HEK293 (cell line): Measurements from ENCODE around the gene EPB41L2.

Source experiments
- GFI1B ChIP-seq: fragments of 450-650 bp; formaldehyde crosslinking; IDR thresholded peaks from 2 replicates; pipeline ENCODE4 v1.5.1; 2016; ENCODE audit warnings: missing biosample characterization, missing genetic modification characterization
- GLIS1 ChIP-seq: fragments of 450-650 bp; formaldehyde crosslinking; IDR thresholded peaks from 2 replicates; pipeline ENCODE4 v1.5.1; 2016; ENCODE audit warnings: missing biosample characterization, missing genetic modification characterization
- GLIS2 ChIP-seq: fragments of 450-650 bp; formaldehyde crosslinking; IDR thresholded peaks from 2 replicates; pipeline ENCODE4 v1.5.1; 2016; ENCODE audit warnings: missing biosample characterization, missing genetic modification characterization
- IKZF3 ChIP-seq: fragments of 450-650 bp; IDR thresholded peaks from 2 replicates; pipeline ENCODE4 v1.5.0; 2018; ENCODE audit warnings: missing biosample characterization, mild to moderate bottlenecking, missing genetic modification characterization, moderate library complexity
- KLF16 ChIP-seq: fragments of 450-650 bp; formaldehyde crosslinking; IDR thresholded peaks from 2 replicates; pipeline ENCODE4 v1.5.1; 2017; ENCODE audit warnings: missing biosample characterization, missing genetic modification characterization
- KLF8 ChIP-seq: fragments of 450-650 bp; formaldehyde crosslinking; IDR thresholded peaks from 2 replicates; pipeline ENCODE4 v1.5.1; 2016; ENCODE audit warnings: missing biosample characterization, missing genetic modification characterization
- KLF9 ChIP-seq: fragments of 450-650 bp; formaldehyde crosslinking; IDR thresholded peaks from 2 replicates; pipeline ENCODE4 v1.5.1; 2016; ENCODE audit warnings: missing biosample characterization, missing genetic modification characterization, low read depth
- SCRT2 ChIP-seq: fragments of 450-650 bp; formaldehyde crosslinking; IDR thresholded peaks from 2 replicates; pipeline ENCODE4 v1.5.1; 2016; ENCODE audit warnings: missing biosample characterization, missing genetic modification characterization
- SP3 ChIP-seq: fragments of 450-650 bp; formaldehyde crosslinking; IDR thresholded peaks from 2 replicates; pipeline ENCODE4 v1.5.1; 2016; ENCODE audit warnings: missing biosample characterization, missing genetic modification characterization
- ZBTB21 ChIP-seq: fragments of 450-650 bp; formaldehyde crosslinking; IDR thresholded peaks from 2 replicates; pipeline ENCODE4 v1.5.1; 2017; ENCODE audit warnings: missing biosample characterization, missing genetic modification characterization
- ZFP37 ChIP-seq: fragments of 450-650 bp; formaldehyde crosslinking; IDR thresholded peaks from 2 replicates; pipeline ENCODE4 v1.5.1; 2016; ENCODE audit warnings: missing biosample characterization, missing genetic modification characterization
- ZNF10 ChIP-seq: fragments of 450-650 bp; formaldehyde crosslinking; IDR thresholded peaks from 2 replicates; pipeline ENCODE4 v1.5.1; 2017; ENCODE audit warnings: missing biosample characterization, missing genetic modification characterization
- ZNF138 ChIP-seq: fragments of 450-650 bp; formaldehyde crosslinking; IDR thresholded peaks from 2 replicates; pipeline ENCODE4 v1.5.1; 2016; ENCODE audit warnings: missing biosample characterization, missing genetic modification characterization, borderline replicate concordance
- ZNF146 ChIP-seq: fragments of 450-650 bp; formaldehyde crosslinking; IDR thresholded peaks from 2 replicates; pipeline ENCODE4 v1.5.1; 2016; ENCODE audit warnings: missing biosample characterization, missing genetic modification characterization
- ZNF175 ChIP-seq: fragments of 450-650 bp; formaldehyde crosslinking; IDR thresholded peaks from 2 replicates; pipeline ENCODE4 v1.5.1; 2016; ENCODE audit warnings: missing biosample characterization, missing genetic modification characterization
- ZNF223 ChIP-seq: fragments of 450-650 bp; formaldehyde crosslinking; IDR thresholded peaks from 2 replicates; pipeline ENCODE4 v1.5.1; 2016; ENCODE audit warnings: missing biosample characterization, missing genetic modification characterization
- ZNF302 ChIP-seq: fragments of 450-650 bp; formaldehyde crosslinking; IDR thresholded peaks from 2 replicates; pipeline ENCODE4 v1.5.1; 2016; ENCODE audit warnings: missing biosample characterization, missing genetic modification characterization, low read depth
- ZNF37A ChIP-seq: fragments of 450-650 bp; IDR thresholded peaks from 2 replicates; pipeline ENCODE4 v1.5.1; 2018; ENCODE audit warnings: missing biosample characterization, missing genetic modification characterization
- ZNF529 ChIP-seq: fragments of 450-650 bp; formaldehyde crosslinking; IDR thresholded peaks from 2 replicates; pipeline ENCODE4 v1.5.1; 2017; ENCODE audit warnings: missing genetic modification characterization, missing biosample characterization; ENCODE audit not compliant: insufficient replicate concordance
- ZNF544 ChIP-seq: fragments of 450-650 bp; formaldehyde crosslinking; IDR thresholded peaks from 2 replicates; pipeline ENCODE4 v1.5.0; 2017; ENCODE audit warnings: missing biosample characterization, missing genetic modification characterization
- ZNF561 ChIP-seq: fragments of 450-650 bp; IDR thresholded peaks from 2 replicates; pipeline ENCODE4 v1.5.1; 2018; ENCODE audit warnings: missing biosample characterization, missing genetic modification characterization, borderline replicate concordance
- ZNF571 ChIP-seq: fragments of 450-650 bp; formaldehyde crosslinking; IDR thresholded peaks from 2 replicates; pipeline ENCODE4 v1.5.0; 2017; ENCODE audit warnings: missing biosample characterization, missing genetic modification characterization
- ZNF701 ChIP-seq: fragments of 450-650 bp; formaldehyde crosslinking; IDR thresholded peaks from 2 replicates; pipeline ENCODE4 v1.5.1; 2016; ENCODE audit warnings: missing biosample characterization, missing genetic modification characterization
- ZNF76 ChIP-seq: fragments of 450-650 bp; formaldehyde crosslinking; IDR thresholded peaks from 2 replicates; pipeline ENCODE4; 2016; ENCODE audit warnings: low read depth, missing biosample characterization, missing genetic modification characterization, borderline replicate concordance
- TF ChIP-seq, protein P1 (sequence below): fragments of 450-650 bp; formaldehyde crosslinking; IDR thresholded peaks from 2 replicates; pipeline ENCODE4 v1.5.1; 2016; ENCODE audit warnings: missing biosample characterization, missing genetic modification characterization, borderline replicate concordance
- TF ChIP-seq, protein P2 (sequence below): fragments of 450-650 bp; formaldehyde crosslinking; optimal IDR thresholded peaks from 2 replicates; pipeline ENCODE3; 2016; ENCODE audit warnings: missing biosample characterization, mild to moderate bottlenecking, missing genetic modification characterization
- TF ChIP-seq, protein P3 (sequence below): fragments of 450-650 bp; formaldehyde crosslinking; IDR thresholded peaks from 2 replicates; pipeline ENCODE4 v1.5.1; 2017; ENCODE audit warnings: missing biosample characterization, missing genetic modification characterization
- TF ChIP-seq, protein P4 (sequence below): fragments of 450-650 bp; IDR thresholded peaks from 2 replicates; pipeline ENCODE4 v1.5.1; 2018; ENCODE audit warnings: missing biosample characterization, mild to moderate bottlenecking, missing genetic modification characterization
- TF ChIP-seq, protein P5 (sequence below): fragments of 450-650 bp; formaldehyde crosslinking; IDR thresholded peaks from 2 replicates; pipeline ENCODE4 v1.5.1; 2016; ENCODE audit warnings: missing biosample characterization, missing genetic modification characterization

EPB41L2 gene

DNA sequence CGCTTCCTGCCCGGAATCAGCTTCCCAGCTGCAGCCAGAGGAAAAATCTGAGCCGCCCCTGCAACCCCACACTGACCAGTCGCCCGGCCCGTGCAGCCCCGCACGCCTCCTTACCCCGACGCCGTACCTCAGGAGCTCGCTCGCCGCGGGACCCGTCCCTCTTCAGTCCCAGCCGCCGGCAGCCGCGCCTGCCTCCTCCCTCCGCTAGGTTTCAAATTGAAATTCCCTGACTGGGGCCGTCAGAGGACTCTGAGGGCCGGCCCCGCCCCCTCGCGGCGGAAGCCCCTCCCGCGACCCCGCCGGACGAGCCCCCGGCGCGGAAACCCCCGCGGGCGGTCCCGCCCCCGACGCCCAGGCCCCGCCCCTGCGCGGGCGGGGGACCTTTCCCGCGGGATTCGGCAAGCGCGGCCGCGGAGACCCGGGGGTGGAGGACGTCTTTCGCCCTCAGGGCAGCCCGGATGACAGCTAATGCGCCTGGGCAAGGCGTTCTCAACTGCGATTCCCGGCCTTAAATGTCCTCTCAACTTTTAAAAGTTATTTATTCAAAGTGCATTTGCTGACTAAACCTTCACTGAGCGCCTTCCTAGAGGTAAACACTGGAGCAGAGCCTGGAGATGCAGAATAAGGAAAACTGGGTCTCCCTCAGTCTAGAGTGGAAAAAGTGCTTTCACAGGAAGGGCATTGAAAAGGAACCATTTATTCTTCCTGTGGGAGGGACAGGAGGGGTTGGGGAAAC lies at the start of gene EPB41L2 (continued):
- TF ChIP-seq ZNF529: no peak
- TF ChIP-seq GFI1B (tag by site-specific recombination): no peak
- TF ChIP-seq GLIS2 (tag by site-specific recombination): peak; percentile 59
- TF ChIP-seq KLF9 (tag by site-specific recombination): peak; percentile 72
- TF ChIP-seq, protein P1, sequence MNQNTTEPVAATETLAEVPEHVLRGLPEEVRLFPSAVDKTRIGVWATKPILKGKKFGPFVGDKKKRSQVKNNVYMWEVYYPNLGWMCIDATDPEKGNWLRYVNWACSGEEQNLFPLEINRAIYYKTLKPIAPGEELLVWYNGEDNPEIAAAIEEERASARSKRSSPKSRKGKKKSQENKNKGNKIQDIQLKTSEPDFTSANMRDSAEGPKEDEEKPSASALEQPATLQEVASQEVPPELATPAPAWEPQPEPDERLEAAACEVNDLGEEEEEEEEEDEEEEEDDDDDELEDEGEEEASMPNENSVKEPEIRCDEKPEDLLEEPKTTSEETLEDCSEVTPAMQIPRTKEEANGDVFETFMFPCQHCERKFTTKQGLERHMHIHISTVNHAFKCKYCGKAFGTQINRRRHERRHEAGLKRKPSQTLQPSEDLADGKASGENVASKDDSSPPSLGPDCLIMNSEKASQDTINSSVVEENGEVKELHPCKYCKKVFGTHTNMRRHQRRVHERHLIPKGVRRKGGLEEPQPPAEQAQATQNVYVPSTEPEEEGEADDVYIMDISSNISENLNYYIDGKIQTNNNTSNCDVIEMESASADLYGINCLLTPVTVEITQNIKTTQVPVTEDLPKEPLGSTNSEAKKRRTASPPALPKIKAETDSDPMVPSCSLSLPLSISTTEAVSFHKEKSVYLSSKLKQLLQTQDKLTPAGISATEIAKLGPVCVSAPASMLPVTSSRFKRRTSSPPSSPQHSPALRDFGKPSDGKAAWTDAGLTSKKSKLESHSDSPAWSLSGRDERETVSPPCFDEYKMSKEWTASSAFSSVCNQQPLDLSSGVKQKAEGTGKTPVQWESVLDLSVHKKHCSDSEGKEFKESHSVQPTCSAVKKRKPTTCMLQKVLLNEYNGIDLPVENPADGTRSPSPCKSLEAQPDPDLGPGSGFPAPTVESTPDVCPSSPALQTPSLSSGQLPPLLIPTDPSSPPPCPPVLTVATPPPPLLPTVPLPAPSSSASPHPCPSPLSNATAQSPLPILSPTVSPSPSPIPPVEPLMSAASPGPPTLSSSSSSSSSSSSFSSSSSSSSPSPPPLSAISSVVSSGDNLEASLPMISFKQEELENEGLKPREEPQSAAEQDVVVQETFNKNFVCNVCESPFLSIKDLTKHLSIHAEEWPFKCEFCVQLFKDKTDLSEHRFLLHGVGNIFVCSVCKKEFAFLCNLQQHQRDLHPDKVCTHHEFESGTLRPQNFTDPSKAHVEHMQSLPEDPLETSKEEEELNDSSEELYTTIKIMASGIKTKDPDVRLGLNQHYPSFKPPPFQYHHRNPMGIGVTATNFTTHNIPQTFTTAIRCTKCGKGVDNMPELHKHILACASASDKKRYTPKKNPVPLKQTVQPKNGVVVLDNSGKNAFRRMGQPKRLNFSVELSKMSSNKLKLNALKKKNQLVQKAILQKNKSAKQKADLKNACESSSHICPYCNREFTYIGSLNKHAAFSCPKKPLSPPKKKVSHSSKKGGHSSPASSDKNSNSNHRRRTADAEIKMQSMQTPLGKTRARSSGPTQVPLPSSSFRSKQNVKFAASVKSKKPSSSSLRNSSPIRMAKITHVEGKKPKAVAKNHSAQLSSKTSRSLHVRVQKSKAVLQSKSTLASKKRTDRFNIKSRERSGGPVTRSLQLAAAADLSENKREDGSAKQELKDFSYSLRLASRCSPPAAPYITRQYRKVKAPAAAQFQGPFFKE (tag by site-specific recombination): no peak
- TF ChIP-seq ZNF571 (tag by site-specific recombination): no peak
- no peak for TF ChIP-seq ZFP37 (tag by site-specific recombination)
- TF ChIP-seq, protein P2, sequence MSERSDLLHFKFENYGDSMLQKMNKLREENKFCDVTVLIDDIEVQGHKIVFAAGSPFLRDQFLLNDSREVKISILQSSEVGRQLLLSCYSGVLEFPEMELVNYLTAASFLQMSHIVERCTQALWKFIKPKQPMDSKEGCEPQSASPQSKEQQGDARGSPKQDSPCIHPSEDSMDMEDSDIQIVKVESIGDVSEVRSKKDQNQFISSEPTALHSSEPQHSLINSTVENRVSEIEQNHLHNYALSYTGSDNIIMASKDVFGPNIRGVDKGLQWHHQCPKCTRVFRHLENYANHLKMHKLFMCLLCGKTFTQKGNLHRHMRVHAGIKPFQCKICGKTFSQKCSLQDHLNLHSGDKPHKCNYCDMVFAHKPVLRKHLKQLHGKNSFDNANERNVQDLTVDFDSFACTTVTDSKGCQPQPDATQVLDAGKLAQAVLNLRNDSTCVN (tag by site-specific recombination): peak; percentile 47
- TF ChIP-seq ZNF701 (tag by site-specific recombination): no peak
- 0 out of 2 replicates have a peak, but pooled peaks have one; percentile 16 for TF ChIP-seq ZNF561 (tag by site-specific recombination)
- no peak for TF ChIP-seq ZNF544
- TF ChIP-seq SP3 (tag by site-specific recombination): peak; percentile 57; the same call in 1 of the 2 replicates
- TF ChIP-seq KLF8: no peak
- no peak for TF ChIP-seq ZNF223
- TF ChIP-seq, protein P3, sequence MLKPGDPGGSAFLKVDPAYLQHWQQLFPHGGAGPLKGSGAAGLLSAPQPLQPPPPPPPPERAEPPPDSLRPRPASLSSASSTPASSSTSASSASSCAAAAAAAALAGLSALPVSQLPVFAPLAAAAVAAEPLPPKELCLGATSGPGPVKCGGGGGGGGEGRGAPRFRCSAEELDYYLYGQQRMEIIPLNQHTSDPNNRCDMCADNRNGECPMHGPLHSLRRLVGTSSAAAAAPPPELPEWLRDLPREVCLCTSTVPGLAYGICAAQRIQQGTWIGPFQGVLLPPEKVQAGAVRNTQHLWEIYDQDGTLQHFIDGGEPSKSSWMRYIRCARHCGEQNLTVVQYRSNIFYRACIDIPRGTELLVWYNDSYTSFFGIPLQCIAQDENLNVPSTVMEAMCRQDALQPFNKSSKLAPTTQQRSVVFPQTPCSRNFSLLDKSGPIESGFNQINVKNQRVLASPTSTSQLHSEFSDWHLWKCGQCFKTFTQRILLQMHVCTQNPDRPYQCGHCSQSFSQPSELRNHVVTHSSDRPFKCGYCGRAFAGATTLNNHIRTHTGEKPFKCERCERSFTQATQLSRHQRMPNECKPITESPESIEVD (tag by site-specific recombination): 0 out of 2 replicates have a peak, but pooled peaks have one; percentile 30
- TF ChIP-seq ZNF302 (tag by site-specific recombination): no peak
- TF ChIP-seq ZNF76: no peak
- no peak for TF ChIP-seq ZBTB21 (tag by site-specific recombination)
- TF ChIP-seq ZNF37A (tag by site-specific recombination): no peak
- peak; percentile 51 for TF ChIP-seq IKZF3 (tag by site-specific recombination)
- TF ChIP-seq ZNF10 (tag by site-specific recombination): no peak
- peak; percentile 56 for TF ChIP-seq GLIS1
- peak; percentile 27; the same call in 1 of the 2 replicates for TF ChIP-seq KLF16 (tag by site-specific recombination)
- no peak for TF ChIP-seq ZNF146 (tag by site-specific recombination)
- TF ChIP-seq ZNF175: no peak
- TF ChIP-seq ZNF138 (tag by site-specific recombination): no peak
- TF ChIP-seq, protein P4, sequence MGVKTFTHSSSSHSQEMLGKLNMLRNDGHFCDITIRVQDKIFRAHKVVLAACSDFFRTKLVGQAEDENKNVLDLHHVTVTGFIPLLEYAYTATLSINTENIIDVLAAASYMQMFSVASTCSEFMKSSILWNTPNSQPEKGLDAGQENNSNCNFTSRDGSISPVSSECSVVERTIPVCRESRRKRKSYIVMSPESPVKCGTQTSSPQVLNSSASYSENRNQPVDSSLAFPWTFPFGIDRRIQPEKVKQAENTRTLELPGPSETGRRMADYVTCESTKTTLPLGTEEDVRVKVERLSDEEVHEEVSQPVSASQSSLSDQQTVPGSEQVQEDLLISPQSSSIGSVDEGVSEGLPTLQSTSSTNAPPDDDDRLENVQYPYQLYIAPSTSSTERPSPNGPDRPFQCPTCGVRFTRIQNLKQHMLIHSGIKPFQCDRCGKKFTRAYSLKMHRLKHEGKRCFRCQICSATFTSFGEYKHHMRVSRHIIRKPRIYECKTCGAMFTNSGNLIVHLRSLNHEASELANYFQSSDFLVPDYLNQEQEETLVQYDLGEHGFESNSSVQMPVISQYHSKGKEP (tag by site-specific recombination): no peak
- TF ChIP-seq SCRT2: no peak
- TF ChIP-seq, protein P5, sequence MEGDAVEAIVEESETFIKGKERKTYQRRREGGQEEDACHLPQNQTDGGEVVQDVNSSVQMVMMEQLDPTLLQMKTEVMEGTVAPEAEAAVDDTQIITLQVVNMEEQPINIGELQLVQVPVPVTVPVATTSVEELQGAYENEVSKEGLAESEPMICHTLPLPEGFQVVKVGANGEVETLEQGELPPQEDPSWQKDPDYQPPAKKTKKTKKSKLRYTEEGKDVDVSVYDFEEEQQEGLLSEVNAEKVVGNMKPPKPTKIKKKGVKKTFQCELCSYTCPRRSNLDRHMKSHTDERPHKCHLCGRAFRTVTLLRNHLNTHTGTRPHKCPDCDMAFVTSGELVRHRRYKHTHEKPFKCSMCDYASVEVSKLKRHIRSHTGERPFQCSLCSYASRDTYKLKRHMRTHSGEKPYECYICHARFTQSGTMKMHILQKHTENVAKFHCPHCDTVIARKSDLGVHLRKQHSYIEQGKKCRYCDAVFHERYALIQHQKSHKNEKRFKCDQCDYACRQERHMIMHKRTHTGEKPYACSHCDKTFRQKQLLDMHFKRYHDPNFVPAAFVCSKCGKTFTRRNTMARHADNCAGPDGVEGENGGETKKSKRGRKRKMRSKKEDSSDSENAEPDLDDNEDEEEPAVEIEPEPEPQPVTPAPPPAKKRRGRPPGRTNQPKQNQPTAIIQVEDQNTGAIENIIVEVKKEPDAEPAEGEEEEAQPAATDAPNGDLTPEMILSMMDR (tag by site-specific recombination): no peak
